HepG2 (cell line): ENCODE measurements around the gene HOXA4. TPM values are rescaled to one million over a fixed set of nuclear protein-coding genes. Genes with fewer than 3 reads are reported as not detected.

Experiments used
- ATAC-seq: fragments of 200-7000 bp; cut with Tn5 transposase; 3 replicates; pipeline ENCODE4 v1.9.1; 2020; ENCODE audit warnings: mild to moderate bottlenecking, moderate library complexity
- BruUV-seq: library from RNA; stranded (reverse); fragments of 400-500 nt; replicated peaks from 2 replicates; lab custom pipeline; 2021; lab: Mats Ljungman, UMichigan
- CTCF ChIA-PET: fragments of 300-600 bp; formaldehyde crosslinking; extraction: SDS; loops from one replicate; lab custom pipeline; 2021; ENCODE audit warnings: low total read pairs, inconsistent platforms, low intra/inter-chr PET ratio; lab: Yijun Ruan, JAX
- POLR2A ChIA-PET: fragments of 350-600 bp; sonication (Branson Sonifier 250); formaldehyde crosslinking; loops from one replicate; lab custom pipeline; 2020; ENCODE audit warnings: antibody characterized with exemption, inconsistent platforms; lab: Yijun Ruan, JAX
- DNase-seq: peaks from one replicate; pipeline ENCODE4 v3.0.0-alpha.2; 2015; ENCODE audit warnings: low spot score
- FAIRE-seq: peaks from 3 replicates; lab custom pipeline; 2011; peaks lifted over from hg19 to GRCh38; lab: Jason Lieb, UNC
- H2AFZ ChIP-seq: one replicate; pipeline ENCODE4 v1.6.1; 2011; ENCODE audit warnings: low read length, inconsistent platforms
- H3K27ac ChIP-seq: fragments of 300-600 bp; 3 replicates; pipeline ENCODE4 v1.8.0; 2011; ENCODE audit warnings: mixed run types, mild to moderate bottlenecking, mixed read lengths, low read length, inconsistent platforms; ENCODE audit not compliant: insufficient read depth; ENCODE audit errors: extremely low read length
- H3K27me3 ChIP-seq, 2 experiments: fragments of 200-600 bp in 1 of 2; 2 replicates in 1 of 2; 3 replicates in 1 of 2; pipeline versions ENCODE4 v1.6.0 to v1.8.0; 2011; ENCODE audit warnings: low read length in 2 of 2, mild to moderate bottlenecking in 2 of 2, moderate library complexity in 2 of 2, inconsistent platforms in 1 of 2; ENCODE audit not compliant: insufficient read depth in 2 of 2, control insufficient read depth in 1 of 2
- H3K36me3 ChIP-seq, 2 experiments: fragments of 200-600 bp in 1 of 2; replicated peaks in 1 of 2; 2 replicates in 1 of 2; 3 replicates in 1 of 2; pipeline versions ENCODE4 v1.5.1 to v1.8.0; 2011; ENCODE audit warnings: low read length in 2 of 2, inconsistent platforms in 1 of 2; ENCODE audit not compliant: insufficient read depth in 2 of 2, control insufficient read depth in 1 of 2
- H3K4me1 ChIP-seq: 2 replicates; pipeline ENCODE4 v1.5.1; 2012; ENCODE audit warnings: low read length, inconsistent platforms; ENCODE audit not compliant: insufficient read depth
- H3K4me2 ChIP-seq: 2 replicates; pipeline ENCODE4 v1.6.0; 2011; ENCODE audit warnings: low read depth, low read length, inconsistent platforms
- H3K4me3 ChIP-seq, 3 experiments: fragments of 200-600 bp in 1 of 3; sonication (generic), shearing (Covaris generic) in 1 of 3; replicated peaks in 1 of 3; 2 replicates each; pipeline ENCODE4 v1.5.1; 2011 to 2016; ENCODE audit warnings: low read length in 3 of 3, inconsistent platforms in 2 of 3, low read depth in 2 of 3, mild to moderate bottlenecking in 2 of 3, control low read depth in 1 of 3, mixed read lengths in 1 of 3; ENCODE audit not compliant: insufficient read depth in 1 of 3
- H3K79me2 ChIP-seq: one replicate; pipeline ENCODE4 v1.6.1; 2011; ENCODE audit warnings: low read length, inconsistent platforms; ENCODE audit not compliant: insufficient read depth
- H3K9ac ChIP-seq: 2 replicates; pipeline ENCODE4 v1.6.0; 2011; ENCODE audit warnings: mild to moderate bottlenecking, low read depth, low read length, inconsistent platforms; ENCODE audit not compliant: insufficient read depth
- H3K9me3 ChIP-seq: 2 replicates; pipeline ENCODE4 v1.5.1; 2012; ENCODE audit warnings: mild to moderate bottlenecking, low read length
- H4K20me1 ChIP-seq: 2 replicates; pipeline ENCODE4 v1.6.0; 2011; ENCODE audit warnings: inconsistent platforms, mild to moderate bottlenecking, low read length, moderate library complexity; ENCODE audit not compliant: insufficient read depth
- AGO2 ChIP-seq: fragments of 200-400 bp; formaldehyde crosslinking; optimal IDR thresholded peaks from 2 replicates; pipeline ENCODE3; 2017; ENCODE audit warnings: mild to moderate bottlenecking, low read depth, low read length, moderate library complexity
- FLYWCH1 ChIP-seq: sonication (generic); formaldehyde crosslinking; IDR thresholded peaks from 2 replicates; pipeline ENCODE4 v1.8.1; 2023; ENCODE audit warnings: mild to moderate bottlenecking, missing genetic modification reagents
- PHF5A ChIP-seq: IDR thresholded peaks from one replicate; pipeline ENCODE4 v1.6.1; 2018; ENCODE audit warnings: low read depth, missing genetic modification reagents; ENCODE audit not compliant: unreplicated experiment
- RBFOX2 ChIP-seq: fragments of 200-400 bp; formaldehyde crosslinking; IDR thresholded peaks from 2 replicates; pipeline ENCODE4 v1.6.1; 2017; ENCODE audit warnings: low read depth, mild to moderate bottlenecking, low read length
- RBM22 ChIP-seq: fragments of 200-400 bp; formaldehyde crosslinking; optimal IDR thresholded peaks from 2 replicates; pipeline ENCODE3; 2017; ENCODE audit warnings: mild to moderate bottlenecking, low read length, moderate library complexity
- TRIM24 ChIP-seq: sonication (generic); formaldehyde crosslinking; IDR thresholded peaks from 2 replicates; pipeline ENCODE4 v1.8.0; 2022; ENCODE audit warnings: mild to moderate bottlenecking, missing genetic modification reagents
- WGBS: methylation state at CpG from one replicate; pipeline ENCODE4 v1.1.6; 2017; ENCODE audit warnings: low lambda C conversion rate; 5-methylcytosine and 5-hydroxymethylcytosine counted together
- in situ Hi-C: cut with HindIII; loops from 2 replicates; pipeline ENCODE4 v1.10.0; 2017; ENCODE audit warnings: low pct_unique_long_range_greater_than_20kb; ENCODE audit not compliant: extremely low pct_ligation_motif_present
- intact Hi-C: fragments of 100-400 bp; cut with micrococcal nuclease; formaldehyde crosslinking; loops from one replicate; pipeline ENCODE4 v1.10.0; 2022; ENCODE audit not compliant: unreplicated experiment
- polyA plus RNA-seq, 8 experiments: library from polyadenylated mRNA; depleted of rRNA in 3 of 8; stranded (reverse) in 7 of 8; unstranded in 1 of 8; fragments of >200 nt; fragmentation: Illumina TruSeq in 4 of 8; extraction: Trizol in 4 of 8; gene quantifications; 2 replicates each; pipeline versions ENCODE4 v1.2.1 to v1.2.3, GENCODE V29; 2011 to 2016; ENCODE audit warnings: low read depth in 4 of 8, missing spikeins in 1 of 8, mixed read lengths in 1 of 8; ENCODE audit not compliant: insufficient read depth in 1 of 8
- total RNA-seq, 5 experiments: library from RNA; depleted of rRNA; stranded (reverse); fragments of >200 nt; fragmentation: Illumina TruSeq; extraction: Trizol; gene quantifications; 2 replicates each; pipeline ENCODE4 v1.2.3, GENCODE V29; 2016; ENCODE audit warnings: low read depth in 1 of 5

Gene HOXA4
- total and polyA plus RNA-seq, 2 of the 13 experiments (the other 11 are each of a cell fraction or from before 2014, with no cell fraction given), result 2.4 to 5.4 TPM

DNA sequence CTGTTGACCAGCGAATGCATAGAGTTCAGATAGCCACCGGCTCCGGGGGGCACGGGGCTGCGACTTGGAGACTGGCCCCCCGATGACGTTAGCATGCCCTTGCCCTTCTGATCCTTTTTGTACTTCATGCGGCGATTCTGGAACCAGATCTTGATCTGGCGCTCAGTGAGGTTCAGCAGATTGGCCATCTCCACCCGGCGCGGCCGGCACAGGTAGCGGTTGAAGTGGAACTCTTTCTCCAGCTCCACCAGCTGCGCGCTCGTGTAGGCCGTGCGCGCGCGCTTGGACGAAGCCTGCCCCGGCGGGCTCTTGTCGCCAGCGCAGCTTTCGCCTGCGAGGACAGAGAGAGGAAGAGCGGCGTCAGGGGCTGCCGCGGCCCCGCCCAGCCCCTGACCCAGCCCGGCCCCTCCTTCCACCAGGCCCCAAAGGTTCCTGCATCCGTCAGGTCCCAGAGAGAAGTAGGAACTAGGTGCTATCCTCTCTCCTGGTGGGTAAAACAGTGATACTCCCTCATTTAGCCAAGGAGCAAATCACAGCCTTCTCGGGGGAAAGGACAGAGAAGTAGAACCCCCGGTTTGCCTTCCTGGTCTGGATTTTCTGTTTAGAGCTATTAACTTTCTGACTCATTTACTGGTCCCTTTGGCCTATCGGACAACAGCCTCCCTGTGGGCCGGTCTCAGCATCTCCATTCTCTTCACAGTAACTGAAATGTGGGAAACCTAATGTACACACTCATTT is 22.0 kb downstream of the HOXA4 start:
- H3K4me2 ChIP-seq, result no peak overlapping the region
- no peak overlapping the region for H3K4me3 ChIP-seq
- no peak for ATAC-seq
- peaks cover 12% of the 10 kb centered on the region; the same call in 1 of the 2 replicates for H3K4me1 ChIP-seq
- FAIRE-seq, result no peak
- H3K36me3 ChIP-seq, result peaks cover 2 to 7% of the 10 kb centered on the region in 2 experiments; a peak in 2 of 5 replicates
- no TSS peak for BruUV-seq
- H3K9me3 ChIP-seq, result no peaks in the 10 kb centered on the region
- ChIA-PET POLR2A (interaction anchor here (1.6 to 3.8 kb wide), 2 partner anchors 12 to 13 kb away, joined by 4 to 55 read pairs; no protein-coding TSS in a partner anchor), CTCF (no interaction called here)
- in situ Hi-C loops, result no loop called here
- 98% methylated on average over 34 of the region's 41 CpGs for WGBS
- H3K27me3 ChIP-seq, result no peaks in the 10 kb centered on the region
- H2AFZ ChIP-seq, result no peak overlapping the region
- H4K20me1 ChIP-seq, result peaks cover 5% of the 10 kb centered on the region; the same call in 1 of the 2 replicates
- no peak for DNase-seq
- no peak overlapping the region for H3K27ac ChIP-seq
- intact Hi-C loops, result no loop called here
- H3K79me2 ChIP-seq, result peaks cover 8% of the 10 kb centered on the region
- TF ChIP-seq AGO2 (peak; percentile 80), TRIM24 (CRISPR knock-in tag) (no peak)
- H3K9ac ChIP-seq, result no peak overlapping the region

GRCh38 chr7:27107391-27108381 is 22.9 kb downstream of the HOXA4 start:
- in situ Hi-C loops, result no loop called here
- ATAC-seq (no peak), FAIRE-seq (no peak), DNase-seq (no peak)
- no peaks in the 10 kb centered on the region for H3K9me3 ChIP-seq
- H3K4me1 ChIP-seq, result peaks cover 12% of the 10 kb centered on the region; the same call in 1 of the 2 replicates
- H3K4me3 ChIP-seq, result no peak overlapping the region
- no peak overlapping the region for H3K9ac ChIP-seq
- WGBS, result 96% methylated on average over 39 of the region's 47 CpGs
- H3K4me2 ChIP-seq, result no peak overlapping the region
- no peaks in the 10 kb centered on the region for H4K20me1 ChIP-seq
- H3K36me3 ChIP-seq, result peaks cover 2 to 7% of the 10 kb centered on the region in 2 experiments; a peak in 2 of 5 replicates
- H3K79me2 ChIP-seq, result peaks cover 5% of the 10 kb centered on the region
- intact Hi-C loops, result no loop called here
- H3K27ac ChIP-seq, result no peak overlapping the region
- POLR2A ChIA-PET, result interaction anchor here (1.6 to 3.8 kb wide), 2 partner anchors 11 to 14 kb away, joined by 4 to 55 read pairs; no protein-coding TSS in a partner anchor
- BruUV-seq, result no TSS peak
- CTCF ChIA-PET, result no interaction called here
- no peak overlapping the region for H2AFZ ChIP-seq
- no peaks in the 10 kb centered on the region for H3K27me3 ChIP-seq
- TF ChIP-seq PHF5A (CRISPR knock-in tag) (no peak), RBM22 (peak; percentile 11), RBFOX2 (0 out of 2 replicates have a peak, but pooled peaks have one; percentile 33), AGO2 (peak; percentile 98), FLYWCH1 (no peak)
